Mesendoderm (in vitro differentiated cells): ENCODE measurements around the gene CLTCL1.

Source experiments
- DNase-seq: peaks from one replicate; pipeline ENCODE4 v3.0.0; 2013
- H2AK5ac ChIP-seq: 2 replicates; pipeline ENCODE4 v1.6.1; 2013; ENCODE audit warnings: low read length, inconsistent platforms
- H2BK120ac ChIP-seq: 2 replicates; pipeline ENCODE4 v1.6.1; 2013; ENCODE audit warnings: low read depth, mild to moderate bottlenecking, low read length, moderate library complexity, mixed read lengths
- H2BK15ac ChIP-seq: replicated peaks from 2 replicates; pipeline ENCODE4 v1.6.1; 2013; ENCODE audit warnings: low read depth, mild to moderate bottlenecking, moderate library complexity
- H2BK5ac ChIP-seq: 2 replicates; pipeline ENCODE4 v1.6.1; 2013; ENCODE audit warnings: low read length, inconsistent platforms
- H3K18ac ChIP-seq: 2 replicates; pipeline ENCODE4 v1.6.1; 2013; ENCODE audit warnings: mild to moderate bottlenecking, low read length, mixed read lengths
- H3K23ac ChIP-seq: one replicate; pipeline ENCODE4 v1.6.1; 2013; ENCODE audit warnings: low read length
- H3K27ac ChIP-seq: 2 replicates; pipeline ENCODE4 v1.5.1; 2013; ENCODE audit warnings: low read depth, mild to moderate bottlenecking, inconsistent platforms, low read length, moderate library complexity
- H3K27me3 ChIP-seq: 2 replicates; pipeline ENCODE4 v1.6.1; 2013; ENCODE audit warnings: low read length, control low read depth, mild to moderate bottlenecking, inconsistent platforms; ENCODE audit not compliant: insufficient read depth, poor library complexity
- H3K36me3 ChIP-seq: 2 replicates; pipeline ENCODE4 v1.6.1; 2013; ENCODE audit warnings: low read length, inconsistent platforms; ENCODE audit not compliant: control insufficient read depth, insufficient read depth
- H3K4ac ChIP-seq: one replicate; pipeline ENCODE4 v1.6.1; 2013; ENCODE audit warnings: low read depth, mild to moderate bottlenecking, low read length, moderate library complexity
- H3K4me1 ChIP-seq: 2 replicates; pipeline ENCODE4 v1.6.1; 2013; ENCODE audit warnings: low read depth, low read length, inconsistent platforms; ENCODE audit not compliant: control insufficient read depth
- H3K4me2 ChIP-seq: 2 replicates; pipeline ENCODE4 v1.6.1; 2013; ENCODE audit warnings: low read length
- H3K4me3 ChIP-seq: 2 replicates; pipeline ENCODE4 v1.5.1; 2013; ENCODE audit warnings: mild to moderate bottlenecking, low read length
- H3K56ac ChIP-seq: one replicate; pipeline ENCODE4 v1.6.1; 2013; ENCODE audit warnings: low read length
- H3K79me1 ChIP-seq: 2 replicates; pipeline ENCODE4 v1.6.1; 2013; ENCODE audit warnings: low read length, inconsistent platforms
- H3K79me2 ChIP-seq: 2 replicates; pipeline ENCODE4 v1.6.1; 2013; ENCODE audit warnings: mild to moderate bottlenecking, low read length; ENCODE audit not compliant: control insufficient read depth, insufficient read depth
- H3K9ac ChIP-seq: 2 replicates; pipeline ENCODE4 v1.6.1; 2013; ENCODE audit warnings: low read length, inconsistent platforms
- H4K5ac ChIP-seq: one replicate; pipeline ENCODE4 v1.6.1; 2013; ENCODE audit warnings: low read length
- H4K8ac ChIP-seq: one replicate; pipeline ENCODE4 v1.6.1; 2013; ENCODE audit warnings: low read depth, mild to moderate bottlenecking, control low read depth, low read length, moderate library complexity
- WGBS: extraction: QIAGEN DNeasy Blood & Tissue Kit; methylation state at CpG from one replicate; pipeline ENCODE4 v1.1.7; 2013; ENCODE audit warnings: low lambda C conversion rate, missing lambda C conversion rate; ENCODE audit not compliant: insufficient coverage; ENCODE audit errors: extremely low coverage; 5-methylcytosine and 5-hydroxymethylcytosine counted together

The CLTCL1 gene

GRCh38 chr22:19138217-19139000 is 153.1 kb downstream of the CLTCL1 start:
- Histone ChIP-seq H3K27me3 (no peaks in the 10 kb centered on the region), H3K23ac (no peak overlapping the region), H3K4ac (no peak overlapping the region), H4K8ac (no peak overlapping the region), H3K79me1 (peaks cover 3% of the 10 kb centered on the region), H2BK15ac (no peak overlapping the region), H3K79me2 (peaks cover 2% of the 10 kb centered on the region), H3K27ac (no peak overlapping the region), H2AK5ac (no peak overlapping the region), H3K4me1 (no peaks in the 10 kb centered on the region), H3K36me3 (peaks cover 5% of the 10 kb centered on the region), H2BK120ac (no peak overlapping the region), H3K9ac (no peak overlapping the region), H3K4me3 (no peak overlapping the region), H2BK5ac (no peak overlapping the region), H3K18ac (no peak overlapping the region), H3K4me2 (no peak overlapping the region), H3K56ac (no peak overlapping the region), H4K5ac (no peak overlapping the region)
- no CpG with 5 or more reads among the region's 15 CpGs for WGBS
- DNase-seq: no peak

- Histone ChIP-seq H3K9ac (no peak overlapping the region), H3K18ac (no peak overlapping the region), H4K8ac (no peak overlapping the region), H4K5ac (no peak overlapping the region), H3K27me3 (no peaks in the 10 kb centered on the region), H3K79me1 (no peaks in the 10 kb centered on the region), H3K4me3 (no peak overlapping the region), H3K4me1 (no peaks in the 10 kb centered on the region), H2AK5ac (no peak overlapping the region), H3K79me2 (no peaks in the 10 kb centered on the region), H3K4me2 (no peak overlapping the region), H2BK120ac (no peak overlapping the region), H3K4ac (no peak overlapping the region), H3K23ac (no peak overlapping the region), H3K27ac (no peak overlapping the region), H2BK5ac (no peak overlapping the region), H3K56ac (no peak overlapping the region), H2BK15ac (no peak overlapping the region), H3K36me3 (peaks cover 5% of the 10 kb centered on the region)
- no CpG with 5 or more reads among the region's 11 CpGs for WGBS
- no peak for DNase-seq
These were observed 153.9 kb downstream of the CLTCL1 start for GRCh38 chr22:19137384-19138216.

- Histone ChIP-seq H3K9ac (no peak overlapping the region), H3K36me3 (peaks cover 5% of the 10 kb centered on the region), H3K23ac (no peak overlapping the region), H2AK5ac (no peak overlapping the region), H2BK5ac (no peak overlapping the region), H4K5ac (no peak overlapping the region), H3K79me1 (no peaks in the 10 kb centered on the region), H3K27me3 (no peaks in the 10 kb centered on the region), H3K4me2 (no peak overlapping the region), H3K79me2 (no peaks in the 10 kb centered on the region), H3K4me3 (no peak overlapping the region), H2BK15ac (no peak overlapping the region), H3K56ac (no peak overlapping the region), H4K8ac (no peak overlapping the region), H3K27ac (no peak overlapping the region), H3K4ac (no peak overlapping the region), H2BK120ac (no peak overlapping the region), H3K4me1 (no peaks in the 10 kb centered on the region), H3K18ac (no peak overlapping the region)
- no CpG with 5 or more reads among the region's 10 CpGs for WGBS
- no peak for DNase-seq
These were observed 154.6 kb downstream of the CLTCL1 start for GRCh38 chr22:19136915-19137314.

GRCh38 chr22:19134874-19135273 is 156.6 kb downstream of the CLTCL1 start:
- no peaks in the 10 kb centered on the region for H3K79me2 ChIP-seq
- no CpG with 5 or more reads among the region's 18 CpGs for WGBS
- no peak overlapping the region for H3K27ac ChIP-seq
- no peaks in the 10 kb centered on the region for H3K27me3 ChIP-seq
- H3K18ac ChIP-seq: no peak overlapping the region
- H4K8ac ChIP-seq: no peak overlapping the region
- no peak overlapping the region for H2AK5ac ChIP-seq
- H3K4me2 ChIP-seq: no peak overlapping the region
- H3K79me1 ChIP-seq: no peaks in the 10 kb centered on the region
- H2BK15ac ChIP-seq: no peak overlapping the region
- H4K5ac ChIP-seq: no peak overlapping the region
- peaks cover 5% of the 10 kb centered on the region for H3K36me3 ChIP-seq
- H3K4ac ChIP-seq: no peak overlapping the region
- H3K23ac ChIP-seq: no peak overlapping the region
- DNase-seq: no peak
- no peak overlapping the region for H3K56ac ChIP-seq
- H3K4me3 ChIP-seq: no peak overlapping the region
- H3K4me1 ChIP-seq: no peaks in the 10 kb centered on the region
- H3K9ac ChIP-seq: no peak overlapping the region
- H2BK5ac ChIP-seq: no peak overlapping the region
- H2BK120ac ChIP-seq: no peak overlapping the region

GRCh38 chr22:19134176-19134831 is 157.2 kb downstream of the CLTCL1 start:
- Histone ChIP-seq H3K79me2 (no peaks in the 10 kb centered on the region), H3K4me1 (no peaks in the 10 kb centered on the region), H3K4ac (no peak overlapping the region), H3K79me1 (no peaks in the 10 kb centered on the region), H3K23ac (no peak overlapping the region), H4K8ac (no peak overlapping the region), H3K4me2 (no peak overlapping the region), H4K5ac (no peak overlapping the region), H2BK5ac (no peak overlapping the region), H2BK15ac (no peak overlapping the region), H3K9ac (no peak overlapping the region), H3K4me3 (no peak overlapping the region), H3K27me3 (no peaks in the 10 kb centered on the region), H3K36me3 (peaks cover 5% of the 10 kb centered on the region), H3K18ac (no peak overlapping the region), H2BK120ac (no peak overlapping the region), H3K56ac (no peak overlapping the region), H3K27ac (no peak overlapping the region), H2AK5ac (no peak overlapping the region)
- DNase-seq: no peak
- WGBS: no CpG with 5 or more reads among the region's 21 CpGs
